NOMO-1 treated with dmso at 0.1 percent for 144 hours (cell line): ENCODE results near the gene NLRP5.

Experiments
- DNase-seq: peaks from one replicate; lab custom pipeline; 2025; ENCODE audit not compliant: unreplicated experiment; lab: John Stamatoyannopoulos, UW

Gene NLRP5

DNA sequence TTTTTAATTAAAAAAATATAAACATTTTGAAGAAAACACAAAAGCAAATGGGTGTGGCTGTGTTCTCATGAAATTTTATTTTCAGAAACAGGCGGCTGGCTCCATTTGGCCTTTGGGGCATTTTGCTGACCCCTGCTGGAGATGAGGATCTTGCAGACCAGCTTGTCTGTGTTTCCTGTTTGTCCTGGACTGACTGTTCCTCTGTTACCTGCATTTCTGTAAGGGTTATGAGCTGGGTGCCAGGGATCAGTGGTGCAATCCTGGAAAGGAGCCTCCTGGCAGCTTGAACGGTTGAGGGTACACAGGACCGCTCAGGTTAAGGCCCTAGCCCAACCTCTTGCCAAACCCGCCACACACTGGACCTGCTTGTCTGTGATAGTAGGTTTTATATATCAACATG lies 84.6 kb downstream of the NLRP5 start:
- no peak for DNase-seq

DNA sequence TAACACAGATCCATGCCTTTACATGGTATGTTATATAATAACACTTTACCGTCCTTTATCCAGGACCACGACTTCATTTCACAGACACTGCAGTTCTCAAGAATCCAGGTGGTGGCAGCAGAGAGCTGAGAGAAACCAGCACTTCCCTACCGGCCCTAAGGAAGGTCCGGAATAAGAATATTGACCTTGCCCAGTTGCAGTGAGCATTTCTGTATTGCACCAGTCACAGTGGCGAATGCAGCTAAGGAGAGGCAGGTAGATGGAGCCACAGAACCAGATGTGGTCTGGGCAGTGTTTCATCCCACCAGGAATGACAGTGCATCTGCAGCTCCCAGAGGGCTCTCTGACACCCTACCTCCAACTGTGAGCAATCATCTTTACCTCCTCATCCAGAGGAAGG lies 89.9 kb downstream of the NLRP5 start:
- DNase-seq = no peak

GRCh38 chr19:56079609-56080008 lies 93.0 kb downstream of the NLRP5 start:
- no peak for DNase-seq

- peak; percentile 77 for DNase-seq
These were observed 94.3 kb downstream of the NLRP5 start for GRCh38 chr19:56080669-56081401.

- no peak for DNase-seq
These were observed 97.1 kb downstream of the NLRP5 start for GRCh38 chr19:56083668-56084067.

DNA sequence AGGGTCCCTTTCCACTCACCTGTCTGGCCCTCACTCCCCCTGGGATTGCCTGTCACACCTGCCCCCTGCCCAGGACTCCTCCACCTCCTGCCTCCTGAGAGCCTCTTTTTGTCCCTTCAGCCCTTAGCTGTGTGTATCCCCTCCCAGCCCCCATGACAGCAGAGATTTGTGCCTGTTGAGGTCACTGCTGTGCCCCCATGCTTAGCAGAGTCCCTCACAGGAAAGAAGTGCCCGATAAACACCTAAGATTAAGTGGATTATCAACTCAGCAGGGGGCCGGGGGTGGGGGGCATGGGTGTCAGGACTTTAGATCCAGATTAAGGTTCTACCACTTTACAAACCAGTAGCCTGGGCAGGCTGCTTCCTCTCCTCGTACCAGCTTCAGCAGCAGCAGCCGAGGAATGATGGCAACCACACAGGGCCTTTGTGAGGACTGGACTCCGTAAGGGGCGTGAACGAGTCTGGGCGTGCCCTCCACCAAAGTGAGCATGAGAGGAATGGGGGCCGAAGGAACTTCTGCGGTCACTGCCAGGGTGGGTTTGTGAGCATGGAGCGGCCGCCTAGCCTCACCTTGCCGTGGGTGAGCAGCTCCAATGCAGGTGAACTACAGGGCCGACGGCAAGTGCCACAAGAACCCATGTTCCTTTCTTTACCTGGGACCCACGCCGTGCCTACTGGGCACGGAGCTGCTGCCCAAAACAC lies 98.4 kb downstream of the NLRP5 start:
- DNase-seq = no peak

DNA sequence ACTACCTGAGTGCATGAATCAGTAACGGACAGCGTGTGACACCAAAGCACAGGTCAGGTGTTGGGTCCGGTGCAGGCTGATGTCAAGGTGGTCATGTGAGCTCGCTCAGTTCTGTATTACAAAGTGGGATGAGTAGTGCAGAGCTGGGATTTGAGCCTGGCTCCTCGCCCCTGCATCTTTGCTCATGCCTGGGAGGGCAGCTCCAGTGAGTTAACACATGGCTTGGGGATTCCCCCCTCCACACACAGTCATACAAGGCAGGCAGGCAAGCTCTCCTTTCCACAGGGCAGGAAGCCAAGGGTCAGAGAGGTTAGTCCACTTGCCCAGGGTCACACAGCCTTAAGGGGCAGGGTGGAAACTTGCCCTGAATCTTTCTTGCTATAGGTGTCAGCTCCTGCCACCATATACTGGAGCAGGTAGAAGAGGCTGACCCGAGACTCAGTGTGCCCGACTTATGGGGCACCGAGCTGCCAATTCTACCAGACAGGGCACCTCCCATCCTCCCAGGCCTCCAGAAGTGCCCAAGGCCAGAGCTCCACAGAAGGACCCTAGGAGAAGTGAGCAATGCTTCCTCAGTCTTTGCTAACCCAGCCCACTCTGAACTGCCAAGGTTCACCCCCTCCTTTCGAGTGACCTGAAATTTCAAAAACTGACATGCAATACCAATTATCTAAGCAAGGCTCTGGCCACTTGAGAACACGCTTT lies 99.1 kb downstream of the NLRP5 start:
- no peak for DNase-seq

- DNase-seq = no peak
These were observed 100.3 kb downstream of the NLRP5 start for GRCh38 chr19:56086671-56087430.

DNA sequence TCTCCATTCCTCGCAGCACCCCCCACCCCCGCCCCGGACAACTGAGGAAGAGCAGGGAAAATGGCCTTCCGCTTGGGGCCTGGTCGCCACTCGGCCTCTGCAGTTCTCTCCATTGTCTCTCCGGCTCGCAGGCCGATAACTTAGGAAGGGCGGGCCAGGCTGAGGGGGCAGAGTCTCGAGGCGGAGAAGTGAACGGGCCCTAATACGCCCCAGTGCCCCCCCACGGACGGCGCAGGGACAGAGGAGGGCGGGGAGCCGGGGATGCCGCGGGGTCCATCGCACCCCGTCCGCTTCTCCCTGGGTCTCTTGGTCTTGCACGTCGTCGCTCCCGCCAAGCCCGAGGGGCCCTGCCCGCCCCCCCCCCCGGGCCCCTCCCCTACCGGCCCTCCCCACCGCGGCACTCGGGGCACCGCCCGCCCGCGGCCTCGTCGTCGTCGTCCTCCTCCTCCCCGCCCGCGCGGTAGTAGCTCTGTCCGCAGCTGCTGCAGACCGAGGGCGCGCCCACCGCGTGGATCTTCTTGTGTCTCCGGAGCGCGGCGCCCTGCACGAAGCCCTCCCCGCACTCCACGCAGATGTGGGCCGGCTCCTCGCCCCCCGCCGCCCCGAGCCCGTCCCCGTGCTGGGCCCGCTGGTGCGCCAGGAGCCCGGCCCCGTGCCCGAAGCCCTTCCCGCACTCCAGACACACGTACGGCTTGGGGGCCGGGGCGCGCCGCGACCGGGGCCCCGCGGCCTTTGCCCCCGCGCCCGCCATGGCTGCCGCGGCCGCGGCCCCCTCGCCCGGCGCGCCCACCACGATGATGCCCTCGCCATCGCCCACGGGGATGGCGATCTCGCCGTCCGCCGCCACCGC lies 101.3 kb downstream of the NLRP5 start:
- DNase-seq = no peak

DNA sequence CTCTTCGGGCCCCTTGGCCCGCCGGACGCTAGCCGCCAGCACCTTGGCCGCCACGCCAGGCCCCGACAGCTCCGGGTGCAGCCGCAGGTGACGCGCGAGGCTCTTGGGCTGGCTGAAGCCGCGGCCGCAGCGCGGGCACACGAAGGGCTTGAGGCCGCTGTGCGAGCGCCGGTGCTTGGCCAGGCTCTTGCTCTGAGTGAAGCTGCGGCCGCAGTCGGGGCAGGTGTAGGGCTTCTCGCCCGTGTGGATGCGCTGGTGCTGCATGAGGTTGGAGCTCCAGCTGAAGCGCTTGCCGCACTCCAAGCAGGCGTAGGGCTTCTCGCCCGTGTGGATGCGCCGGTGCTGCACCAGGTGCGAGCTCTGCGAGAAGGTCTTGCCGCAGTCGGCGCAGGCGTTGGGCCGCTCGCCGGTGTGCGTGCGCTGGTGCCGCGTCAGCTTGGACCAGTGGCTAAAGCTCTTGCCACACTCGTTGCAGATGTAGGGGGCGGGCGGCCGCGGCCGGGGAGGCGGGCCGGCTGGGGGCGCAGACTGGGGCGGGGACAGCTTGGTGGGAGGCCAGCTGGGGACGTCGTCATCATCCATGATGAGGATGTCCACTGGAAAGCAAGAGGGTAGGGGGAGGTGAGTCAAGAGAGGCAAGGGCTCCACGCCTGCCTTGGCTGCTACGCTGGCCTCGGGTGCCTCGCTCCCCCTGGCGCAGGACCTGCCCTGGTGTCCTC lies 102.1 kb downstream of the NLRP5 start:
- DNase-seq = no peak

- no peak for DNase-seq
These were observed 102.8 kb downstream of the NLRP5 start for GRCh38 chr19:56089344-56089743.

DNA sequence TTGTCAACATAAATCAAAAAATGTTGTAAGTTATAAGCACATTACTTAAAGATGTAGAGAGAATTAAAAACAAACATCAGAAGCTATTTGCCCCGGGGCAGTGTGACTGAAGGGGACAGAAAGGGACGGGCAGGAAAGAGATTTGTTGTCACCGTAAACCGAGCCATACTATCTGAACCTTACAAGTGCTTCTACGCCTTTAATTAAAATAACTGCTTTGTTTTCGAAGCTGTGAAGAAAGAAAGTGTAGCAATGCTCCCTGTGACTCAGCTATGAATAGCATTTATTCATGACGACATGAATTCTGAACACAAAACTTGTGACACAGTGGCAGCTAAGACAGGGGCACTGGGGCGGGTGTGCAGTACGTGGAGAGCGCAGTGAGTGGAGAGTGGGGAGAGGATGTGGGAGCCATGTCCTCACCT lies 104.5 kb downstream of the NLRP5 start:
- no peak for DNase-seq

- DNase-seq = no peak
These were observed 105.4 kb downstream of the NLRP5 start for GRCh38 chr19:56091751-56092546.

DNA sequence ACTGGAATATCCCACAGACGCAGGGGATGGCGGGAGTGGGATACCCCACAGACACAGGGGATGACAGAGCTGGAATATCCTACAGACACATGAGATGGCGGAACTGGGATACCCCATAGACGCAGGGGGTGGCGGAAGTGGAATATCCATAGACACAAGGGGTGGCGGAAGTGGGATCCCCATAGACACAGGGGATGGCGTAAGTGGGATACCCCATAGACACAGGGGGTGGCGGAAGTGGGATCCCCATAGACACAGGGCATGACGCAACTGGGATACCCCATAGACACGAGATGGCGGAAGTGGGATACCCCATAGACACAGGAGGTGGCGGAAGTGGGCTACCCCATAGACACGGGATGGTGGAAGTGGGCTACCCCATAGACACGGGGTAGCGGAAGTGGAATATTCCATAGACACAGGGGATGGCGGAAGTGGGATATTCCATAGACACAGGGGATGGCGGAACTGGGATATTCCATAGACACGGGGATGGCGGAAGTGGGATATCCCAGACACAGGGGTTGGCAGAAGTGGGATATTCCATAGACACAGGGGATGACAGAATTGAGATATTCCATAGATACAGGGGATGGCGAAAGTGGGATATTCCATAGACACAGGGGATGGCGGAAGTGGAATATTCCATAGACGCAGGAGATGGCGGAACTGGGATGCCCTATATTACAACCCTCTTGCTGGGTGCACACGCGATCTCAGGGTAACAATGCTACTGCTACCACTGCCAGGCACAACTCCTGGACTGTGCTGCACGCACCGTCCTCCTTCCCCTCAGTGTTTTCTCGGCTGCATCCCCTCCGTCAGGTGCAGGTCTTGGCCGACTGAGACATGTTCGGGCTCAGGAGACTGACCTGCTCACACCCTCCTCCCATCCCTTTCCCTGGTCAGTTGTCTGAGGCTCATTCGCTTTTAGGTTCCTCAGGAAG lies 106.4 kb downstream of the NLRP5 start:
- DNase-seq = no peak

- no peak for DNase-seq
These were observed 107.9 kb downstream of the NLRP5 start for GRCh38 chr19:56094449-56094848.

GRCh38 chr19:56096665-56097064 lies 110.1 kb downstream of the NLRP5 start:
- DNase-seq = no peak

GRCh38 chr19:56097306-56097705 lies 110.7 kb downstream of the NLRP5 start:
- DNase-seq = no peak

GRCh38 chr19:56097776-56098175 lies 111.2 kb downstream of the NLRP5 start:
- no peak for DNase-seq
